Measurements from ENCODE around the gene INTS1.

DNA sequence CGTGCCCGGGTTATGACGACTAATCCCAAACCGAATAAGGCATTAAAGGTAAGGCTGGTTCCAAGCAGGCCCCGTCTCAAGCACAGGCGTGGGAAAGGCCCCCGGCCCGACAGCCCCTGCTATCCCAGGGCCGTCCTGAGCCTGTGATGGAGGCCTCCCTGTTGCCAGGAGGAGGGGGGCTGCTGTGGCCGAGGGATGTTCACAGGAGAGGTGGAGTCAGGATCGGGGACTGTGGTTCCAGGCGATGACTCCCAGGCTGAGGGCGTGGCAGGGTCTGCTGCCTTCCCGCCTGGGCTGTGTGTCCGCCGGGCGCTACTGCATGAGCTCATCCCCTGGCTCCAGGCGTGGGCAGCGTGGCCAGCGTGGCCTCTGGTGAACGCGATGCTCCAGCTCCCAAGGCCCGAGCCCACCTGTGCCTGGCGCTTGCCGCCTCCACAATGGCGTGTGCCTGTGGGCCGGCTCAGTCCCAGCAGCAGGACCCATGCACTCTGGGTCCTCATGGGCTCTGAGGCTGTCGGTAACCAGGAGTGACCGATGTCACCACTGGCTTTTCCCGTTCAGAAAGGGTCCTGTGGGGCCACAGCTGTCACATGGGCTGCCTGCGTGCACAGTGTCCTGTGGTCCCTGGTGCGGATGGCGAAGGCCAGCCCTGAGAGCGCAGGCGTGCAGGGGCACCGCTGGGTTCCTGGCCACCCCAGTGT lies 35.1 kb upstream of the INTS1 start:
- TF ChIP-seq, protein P1, sequence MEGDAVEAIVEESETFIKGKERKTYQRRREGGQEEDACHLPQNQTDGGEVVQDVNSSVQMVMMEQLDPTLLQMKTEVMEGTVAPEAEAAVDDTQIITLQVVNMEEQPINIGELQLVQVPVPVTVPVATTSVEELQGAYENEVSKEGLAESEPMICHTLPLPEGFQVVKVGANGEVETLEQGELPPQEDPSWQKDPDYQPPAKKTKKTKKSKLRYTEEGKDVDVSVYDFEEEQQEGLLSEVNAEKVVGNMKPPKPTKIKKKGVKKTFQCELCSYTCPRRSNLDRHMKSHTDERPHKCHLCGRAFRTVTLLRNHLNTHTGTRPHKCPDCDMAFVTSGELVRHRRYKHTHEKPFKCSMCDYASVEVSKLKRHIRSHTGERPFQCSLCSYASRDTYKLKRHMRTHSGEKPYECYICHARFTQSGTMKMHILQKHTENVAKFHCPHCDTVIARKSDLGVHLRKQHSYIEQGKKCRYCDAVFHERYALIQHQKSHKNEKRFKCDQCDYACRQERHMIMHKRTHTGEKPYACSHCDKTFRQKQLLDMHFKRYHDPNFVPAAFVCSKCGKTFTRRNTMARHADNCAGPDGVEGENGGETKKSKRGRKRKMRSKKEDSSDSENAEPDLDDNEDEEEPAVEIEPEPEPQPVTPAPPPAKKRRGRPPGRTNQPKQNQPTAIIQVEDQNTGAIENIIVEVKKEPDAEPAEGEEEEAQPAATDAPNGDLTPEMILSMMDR (IDR thresholded peaks at IDR 0.05) = no peak
- no peak for TF ChIP-seq POLR2A (IDR thresholded peaks at IDR 0.05)
- TF ChIP-seq EP300 (IDR thresholded peaks at IDR 0.05) = no peak
